Measurements from ENCODE around the gene KCTD6. TPM values are rescaled to one million over a fixed set of nuclear protein-coding genes. Genes with fewer than 3 reads are reported as not detected.

Gene KCTD6
- total RNA-seq (2021) (14.2 and 14.3 TPM in 2 replicates), Bru-seq, nascent RNA (percentile 85 among the genes with signal in this experiment), BruChase-seq, experiment 1, labeled RNA remaining after a 2-hour chase (percentile 87 among the genes with signal in this experiment), BruChase-seq, experiment 2, labeled RNA remaining after a 6-hour chase (percentile 61 among the genes with signal in this experiment)
- long read RNA-seq, transcript KCTD6-202 (3 exons, 1,533 nt): major isoform, 21 of 28 reads
- long read RNA-seq, partial matches to known transcripts: 1 of 28 reads
- long read RNA-seq, other reads (novel, unspliced or antisense): 2 of 28 reads

GRCh38 chr3:58491506-58492402 is at the start of gene KCTD6:
KCTD6 (plus strand) TSS chr3:58492096; CDS start chr3:58498756, 6,660 bp downstream.
- POLR2A ChIA-PET (ENCODE audit: low non-redundant PET): no interaction called here

GRCh38 chr3:58452176-58452575 is 39.7 kb upstream of the KCTD6 start:
- H3K9me3 ChIP-seq (ENCODE audit: low read depth, low read length, poor library complexity, severe bottlenecking): no peaks in the 10 kb centered on the region
- no TSS peak for BruUV-seq (replicated peaks)
- no peaks in the 10 kb centered on the region for H3K36me3 ChIP-seq (ENCODE audit: insufficient read depth, low read length, poor library complexity, severe bottlenecking)
- ChIA-PET CTCF (no interaction called here), POLR2A (ENCODE audit: low non-redundant PET) (no interaction called here)
- H3K27ac ChIP-seq (ENCODE audit: low read depth, low read length, poor library complexity, severe bottlenecking): no peak overlapping the region
- H3K27me3 ChIP-seq (replicated peaks; ENCODE audit: insufficient read depth, low read depth, low read length, poor library complexity): no peaks in the 10 kb centered on the region
- no peak overlapping the region for H3K4me3 ChIP-seq (ENCODE audit: low read depth, low read length, poor library complexity, severe bottlenecking)
- no peaks in the 10 kb centered on the region for H3K4me1 ChIP-seq (ENCODE audit: insufficient read depth, low read length, poor library complexity, severe bottlenecking)
- no peak for DNase-seq (ENCODE audit: low spot score)
- intact Hi-C loops (cut with micrococcal nuclease; ENCODE audit: unreplicated experiment): no loop called here
- TF ChIP-seq EZH2 (IDR thresholded peaks at IDR 0.05; ENCODE audit: borderline replicate concordance, low read depth, low read length, poor library complexity, severe bottlenecking): no peak
- TF ChIP-seq CTCF (conservative IDR thresholded peaks at IDR 0.05; ENCODE audit: low read depth, low read length): no peak

More at GRCh38 chr3:58491506-58492402, at the start of gene KCTD6:
- no TSS peak for BruUV-seq (replicated peaks)
- intact Hi-C loops (cut with micrococcal nuclease; ENCODE audit: unreplicated experiment): loop anchor here (5.0 kb wide), 1 partner anchor 36 kb away; no protein-coding TSS in a partner anchor
- H3K27me3 ChIP-seq (replicated peaks; ENCODE audit: insufficient read depth, low read depth, low read length, poor library complexity): no peaks in the 10 kb centered on the region
- peak within 1 kb of the TSS; percentile 70 for H3K27ac ChIP-seq (ENCODE audit: low read depth, low read length, poor library complexity, severe bottlenecking)
- no peaks in the 10 kb centered on the region for H3K9me3 ChIP-seq (ENCODE audit: low read depth, low read length, poor library complexity, severe bottlenecking)
- no peaks in the 10 kb centered on the region for H3K36me3 ChIP-seq (ENCODE audit: insufficient read depth, low read length, poor library complexity, severe bottlenecking)
- peak within 1 kb of the TSS; percentile 74 for H3K4me3 ChIP-seq (ENCODE audit: low read depth, low read length, poor library complexity, severe bottlenecking)
- TF ChIP-seq EZH2 (IDR thresholded peaks at IDR 0.05; ENCODE audit: borderline replicate concordance, low read depth, low read length, poor library complexity, severe bottlenecking): no peak
- TF ChIP-seq CTCF (conservative IDR thresholded peaks at IDR 0.05; ENCODE audit: low read depth, low read length): peak; percentile 49; the same call in 1 of the 2 replicates
- CTCF ChIA-PET: interaction anchor here (0.6 kb wide), 1 partner anchor 28 kb away, joined by 3 read pairs; no protein-coding TSS in a partner anchor
- peaks cover 22% of the 10 kb centered on the region for H3K4me1 ChIP-seq (ENCODE audit: insufficient read depth, low read length, poor library complexity, severe bottlenecking)
- peak; percentile 89 for DNase-seq (ENCODE audit: low spot score)

- TF ChIP-seq CTCF (conservative IDR thresholded peaks at IDR 0.05; ENCODE audit: low read depth, low read length) (no peak), EZH2 (IDR thresholded peaks at IDR 0.05; ENCODE audit: borderline replicate concordance, low read depth, low read length, poor library complexity, severe bottlenecking) (no peak)
- Histone ChIP-seq H3K4me1 (ENCODE audit: insufficient read depth, low read length, poor library complexity, severe bottlenecking) (peaks cover 15% of the 10 kb centered on the region), H3K27ac (ENCODE audit: low read depth, low read length, poor library complexity, severe bottlenecking) (no peak overlapping the region), H3K36me3 (ENCODE audit: insufficient read depth, low read length, poor library complexity, severe bottlenecking) (no peaks in the 10 kb centered on the region), H3K9me3 (ENCODE audit: low read depth, low read length, poor library complexity, severe bottlenecking) (no peaks in the 10 kb centered on the region), H3K27me3 (replicated peaks; ENCODE audit: insufficient read depth, low read depth, low read length, poor library complexity) (no peaks in the 10 kb centered on the region), H3K4me3 (ENCODE audit: low read depth, low read length, poor library complexity, severe bottlenecking) (no peak overlapping the region)
- POLR2A ChIA-PET (ENCODE audit: low non-redundant PET): no interaction called here
- CTCF ChIA-PET: no interaction called here
- intact Hi-C loops (cut with micrococcal nuclease; ENCODE audit: unreplicated experiment): no loop called here
- no TSS peak for BruUV-seq (replicated peaks)
- DNase-seq (ENCODE audit: low spot score): no peak
These were observed 32.7 kb upstream of the KCTD6 start for GRCh38 chr3:58459160-58459559.

All from A673 (cell line).